CMK (cell line): ENCODE measurements around the gene PDE8A.
"Not testable (repeated sequence)": the region's sequence is repeated elsewhere in the genome, so short reads cannot be mapped to it uniquely, and the experiment has no call there.

ENCODE experiments used
- DNase-seq: peaks from one replicate; pipeline ENCODE4 v3.0.0-alpha.2; 2010; ENCODE audit warnings: low read depth

Gene PDE8A

DNA sequence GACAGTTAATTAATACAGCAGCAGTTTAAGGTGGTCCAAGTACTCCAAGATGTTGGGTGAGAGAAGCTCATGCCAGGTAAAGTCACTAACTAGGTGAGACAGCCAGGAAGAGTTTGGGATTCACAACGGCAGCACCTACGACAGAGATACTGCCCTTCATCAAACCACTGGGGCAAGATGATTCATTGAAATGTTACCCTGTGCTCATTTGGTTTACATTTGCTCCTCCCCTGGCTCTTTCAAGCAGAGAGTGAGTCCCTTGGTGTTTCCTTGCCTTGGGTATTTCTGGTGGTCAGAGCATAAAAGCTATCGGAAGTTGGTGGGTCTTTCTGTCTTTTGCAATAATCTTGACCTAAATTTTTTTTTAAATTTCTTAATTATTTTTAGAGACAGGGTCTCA lies 19.9 kb upstream of the PDE8A start:
- no peak for DNase-seq

- no peak for DNase-seq
Observed at GRCh38 chr15:84962955-84963354, 18.7 kb upstream of the PDE8A start.

GRCh38 chr15:84967380-84967779 lies 14.3 kb upstream of the PDE8A start:
- DNase-seq, result no peak

DNA sequence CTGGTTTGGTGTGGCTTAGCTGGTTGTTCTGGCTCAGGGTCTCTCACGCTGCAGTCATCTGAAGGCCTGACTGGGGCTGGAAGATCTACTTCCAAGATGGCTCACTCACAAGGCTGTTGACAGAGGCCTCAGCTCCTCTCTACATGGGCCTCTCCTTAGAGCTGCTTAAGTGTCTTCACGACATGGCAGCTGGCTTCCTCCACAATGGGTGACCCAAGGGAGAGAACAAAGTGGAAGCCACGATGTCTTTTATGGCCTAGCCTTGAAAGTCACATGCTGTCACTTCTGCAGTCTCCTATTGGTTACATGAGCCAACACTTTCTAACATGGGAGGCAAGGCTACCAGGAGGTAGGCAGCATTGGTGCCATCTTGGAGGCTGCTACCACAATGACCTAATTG lies 13.4 kb upstream of the PDE8A start:
- no peak for DNase-seq

GRCh38 chr15:84969257-84969656 lies 12.4 kb upstream of the PDE8A start:
- no peak for DNase-seq

DNA sequence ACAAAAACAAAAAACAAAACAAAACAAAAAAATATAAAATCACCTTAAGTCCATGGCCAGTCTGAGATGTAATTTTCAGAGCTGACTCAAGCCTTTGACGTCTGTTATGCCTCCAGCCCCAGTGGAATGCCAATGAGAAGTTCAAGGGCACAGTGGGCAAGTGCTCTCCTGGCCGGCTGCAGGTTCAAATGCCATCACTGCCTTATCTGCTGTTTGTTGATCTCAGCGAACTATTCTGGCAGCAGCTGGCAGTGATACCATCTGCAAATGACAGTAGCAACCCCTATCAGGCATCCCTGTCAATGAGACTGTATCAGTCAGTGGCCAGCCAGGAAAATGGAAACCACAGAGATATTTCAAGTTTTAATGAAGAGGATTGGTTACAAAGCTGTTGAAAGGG lies 10.8 kb upstream of the PDE8A start:
- DNase-seq, result no peak

DNA sequence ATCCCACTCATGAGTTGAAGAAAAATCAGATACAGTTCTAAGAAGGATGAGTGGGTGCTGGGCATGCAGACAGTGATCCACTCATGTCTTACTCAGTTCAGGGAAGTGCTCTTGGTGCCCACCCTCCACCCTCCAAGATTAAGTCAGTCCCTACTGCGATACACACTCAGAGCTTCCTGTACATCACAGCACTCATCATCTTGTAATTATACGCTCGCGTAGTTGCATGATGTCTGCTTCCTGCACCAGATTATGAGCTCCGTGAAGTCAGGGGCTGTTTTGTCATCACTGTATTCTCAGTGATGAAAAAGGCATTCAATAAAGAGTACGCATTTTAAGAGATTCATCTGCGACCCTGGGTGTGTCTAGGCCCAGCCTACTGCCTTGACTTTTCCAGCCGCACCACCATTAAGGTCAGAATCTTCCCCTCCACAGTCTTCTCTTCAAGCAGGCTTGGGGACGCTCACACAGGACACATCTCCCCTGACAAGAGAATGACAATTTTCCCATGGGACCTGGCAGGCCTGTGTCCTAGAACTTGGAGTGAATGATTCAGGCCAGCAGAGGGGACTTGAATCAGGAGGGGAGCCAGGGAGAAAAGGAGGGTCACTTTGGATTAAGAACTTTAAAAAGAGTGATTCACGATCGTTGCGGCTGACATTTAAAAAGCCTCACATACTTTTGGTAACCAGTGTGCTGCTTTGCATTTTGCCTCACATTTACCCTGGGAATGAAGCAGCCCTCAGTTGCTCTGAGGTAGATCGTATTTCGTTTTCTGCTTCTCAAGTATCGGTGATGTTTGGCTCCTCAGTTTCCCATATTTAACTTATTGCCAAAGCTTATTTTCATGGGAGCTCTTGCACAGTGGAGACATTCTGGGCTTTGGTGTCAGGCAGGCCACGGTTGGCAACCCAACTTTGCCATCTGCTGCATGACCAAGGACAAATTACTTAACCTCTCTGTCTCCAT lies 7.9 kb upstream of the PDE8A start:
- no peak for DNase-seq

- no peak for DNase-seq
Observed at GRCh38 chr15:84975871-84976351, 5.7 kb upstream of the PDE8A start.

DNA sequence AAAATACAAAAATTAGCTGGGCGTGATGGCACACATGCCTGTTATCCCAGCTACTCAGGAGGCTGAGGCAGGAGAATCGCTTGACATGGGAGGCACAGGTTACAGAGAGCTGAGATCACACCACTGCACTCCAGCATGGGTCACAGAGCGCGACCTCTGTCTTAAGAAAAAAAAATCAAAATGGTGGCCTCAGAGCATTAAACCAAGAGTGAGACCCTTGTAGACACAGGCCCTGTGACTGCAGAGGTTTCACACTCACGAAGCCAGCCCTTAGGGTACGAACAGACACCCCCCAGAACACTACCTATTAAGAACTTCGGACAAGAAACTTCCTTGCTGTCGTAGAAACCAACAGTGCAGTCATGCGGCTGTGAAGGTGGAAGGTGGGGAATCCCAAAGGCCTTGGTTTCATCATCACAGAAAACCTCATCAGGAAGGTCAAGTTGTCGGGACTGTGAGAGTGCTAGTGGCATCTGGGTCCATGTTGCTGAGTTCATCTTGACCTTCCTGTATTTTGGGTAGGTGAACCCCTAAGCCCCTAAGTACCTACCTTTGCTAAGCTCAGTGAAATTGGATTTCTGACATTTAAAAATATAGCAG lies 4.8 kb upstream of the PDE8A start:
- no peak for DNase-seq

- DNase-seq, result no peak
Observed at GRCh38 chr15:84979651-84980050, 2.0 kb upstream of the PDE8A start.

DNA sequence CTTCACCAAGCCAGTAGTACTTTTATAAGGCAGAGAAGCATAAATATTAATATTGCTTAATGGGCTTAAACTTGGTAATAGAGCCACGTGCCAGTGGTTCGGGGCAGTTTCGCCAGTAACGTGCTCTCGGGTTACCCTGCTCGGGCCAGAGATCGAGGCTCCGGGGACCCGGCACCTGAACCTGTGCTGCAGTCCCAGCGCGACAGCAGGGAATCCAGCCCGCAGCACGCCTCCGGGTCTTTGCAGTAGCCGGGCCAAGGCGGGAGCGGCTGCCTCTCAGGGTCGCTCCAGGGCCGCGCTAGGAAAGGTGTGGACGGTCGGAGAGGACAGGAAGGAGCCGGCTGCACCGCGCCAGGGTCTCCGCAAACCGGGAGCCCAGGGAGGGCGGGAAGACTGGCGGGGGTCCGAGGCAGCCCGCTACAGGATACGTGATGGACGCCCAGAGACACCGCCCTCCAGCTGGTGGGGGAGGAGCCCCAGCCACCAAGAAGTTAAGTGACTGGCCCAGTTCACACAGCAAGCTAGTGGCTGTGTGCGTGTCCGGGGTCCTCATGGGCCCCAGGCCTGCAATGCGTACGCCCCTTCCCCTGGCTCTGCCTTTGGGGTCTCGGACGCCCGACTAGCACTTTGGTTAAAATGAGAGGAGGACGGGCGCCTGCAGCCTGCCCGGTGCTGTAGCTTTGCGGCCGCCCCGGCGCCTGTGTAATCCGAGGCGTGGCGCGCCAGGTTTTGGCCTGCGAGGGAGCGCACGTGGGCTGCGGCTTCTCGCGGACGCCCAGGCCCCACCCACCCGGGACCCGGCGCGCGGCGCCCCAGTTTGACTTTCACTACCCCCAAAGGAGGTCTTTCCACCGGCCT lies 1.2 kb upstream of the PDE8A start:
- peak; percentile 63 for DNase-seq

GRCh38 chr15:84981054-84981710 lies 474 bp upstream of the PDE8A start:
- DNase-seq, result peak; percentile 90

- DNase-seq, result no peak
Observed at GRCh38 chr15:84982301-84982920, 755 bp downstream of the PDE8A start.

- no peak for DNase-seq
Observed at GRCh38 chr15:84983294-84983693, 1.6 kb downstream of the PDE8A start.

DNA sequence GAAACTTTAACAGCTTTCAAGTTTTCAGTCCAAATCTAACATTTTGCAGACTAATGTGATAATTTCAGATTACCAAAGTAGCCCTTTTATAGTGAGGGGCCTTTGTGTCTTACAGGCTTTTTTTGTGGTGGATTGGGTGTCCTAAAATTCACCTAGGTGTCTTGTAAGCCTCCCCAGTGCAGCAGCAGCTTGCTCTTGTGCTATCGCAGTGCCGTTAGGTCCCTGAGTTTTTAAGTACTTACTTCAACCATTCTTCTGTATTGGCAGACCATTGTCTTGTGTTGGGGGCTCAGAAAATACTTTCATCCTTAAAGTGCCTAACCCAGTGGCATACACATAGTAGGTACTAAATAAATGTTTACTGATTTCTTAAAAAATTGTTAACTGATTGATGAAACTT lies 2.1 kb downstream of the PDE8A start:
- DNase-seq, result no peak

DNA sequence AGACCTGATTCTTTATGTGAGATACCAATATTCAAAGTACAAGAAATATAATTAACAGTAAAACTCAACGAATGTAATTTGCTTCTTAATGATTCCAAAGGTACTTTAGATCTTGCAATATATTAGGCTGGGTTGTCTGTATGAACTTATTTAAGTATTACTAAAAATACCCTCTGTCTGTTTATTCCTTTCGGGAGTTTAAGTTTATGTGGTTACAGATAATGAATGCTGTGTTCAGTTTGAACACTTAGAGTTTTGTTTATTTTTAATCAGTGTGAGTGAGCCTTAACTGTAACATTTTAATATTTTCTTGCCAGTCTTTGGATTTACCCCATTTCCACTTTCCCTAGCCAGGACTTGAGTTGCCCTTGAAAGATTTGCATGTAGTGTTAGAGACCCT lies 3.5 kb downstream of the PDE8A start:
- no peak for DNase-seq

DNA sequence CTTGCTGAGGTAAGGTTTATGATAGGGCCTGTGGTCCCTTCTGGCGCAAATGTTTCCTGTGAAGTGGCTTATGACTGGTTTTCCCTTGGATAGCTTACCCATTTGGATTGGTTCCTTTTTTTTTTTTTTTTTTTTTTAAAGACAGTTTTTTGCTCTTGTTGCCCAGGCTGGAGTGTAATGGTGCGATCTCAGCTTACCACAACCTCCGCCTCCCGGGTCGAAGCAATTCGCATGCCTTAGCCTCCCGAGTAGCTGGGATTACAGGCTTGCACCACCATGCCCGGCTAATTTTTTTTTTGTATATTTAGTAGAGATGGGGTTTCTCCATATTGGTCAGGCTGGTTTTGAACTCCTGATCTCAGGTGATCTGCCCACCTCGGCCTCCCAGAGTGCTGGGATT lies 5.7 kb downstream of the PDE8A start:
- DNase-seq, result not testable (repeated sequence)

DNA sequence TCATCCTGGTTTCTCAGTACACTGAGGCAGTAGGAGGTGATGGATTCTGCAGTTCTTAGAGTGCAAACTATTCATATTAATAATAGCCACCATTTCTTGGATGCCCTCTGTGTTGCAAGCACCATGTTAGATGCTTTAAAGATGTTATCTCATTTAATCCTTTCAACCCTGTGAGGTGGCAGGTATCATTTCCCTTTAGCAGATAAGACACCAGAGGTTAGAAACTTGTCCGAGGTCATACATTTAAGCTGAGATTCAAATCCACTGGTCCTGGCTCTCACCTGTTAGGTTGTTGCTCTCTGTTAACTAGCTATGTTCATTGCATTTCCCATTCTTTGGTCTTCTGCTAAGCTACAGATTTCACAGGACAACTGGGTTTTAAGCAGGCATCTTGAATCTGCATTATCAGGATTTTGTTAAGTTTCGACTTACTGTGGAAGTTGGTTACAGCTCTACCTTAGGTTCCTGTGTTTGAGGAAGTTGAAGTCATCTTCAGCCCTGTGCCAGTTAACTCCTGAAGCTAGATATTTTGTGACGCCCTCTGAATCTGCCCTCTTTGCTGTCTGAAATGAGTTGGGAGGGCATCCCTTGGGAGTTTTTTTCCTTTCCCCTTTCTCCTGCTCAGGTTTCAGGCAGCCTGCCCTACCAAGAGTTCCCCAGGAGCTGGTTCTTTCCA lies 6.4 kb downstream of the PDE8A start:
- no peak for DNase-seq

GRCh38 chr15:84988909-84989644 lies 7.4 kb downstream of the PDE8A start:
- no peak for DNase-seq

GRCh38 chr15:84990507-84990906 lies 8.9 kb downstream of the PDE8A start:
- DNase-seq, result no peak
